Smooth muscle cell of bladder (primary cell): ENCODE data around the gene LCLAT1. TPM values are rescaled to one million over a fixed set of nuclear protein-coding genes. Genes with fewer than 3 reads are reported as not detected.

Experiments
- total RNA-seq: library from RNA; depleted of rRNA; stranded (reverse); fragments of >200 nt; gene quantifications from 2 replicates; pipeline ENCODE4 v1.2.3, GENCODE V29; 2014

LCLAT1 gene
- total RNA-seq, result 10.7 and 12.7 TPM in 2 replicates

DNA sequence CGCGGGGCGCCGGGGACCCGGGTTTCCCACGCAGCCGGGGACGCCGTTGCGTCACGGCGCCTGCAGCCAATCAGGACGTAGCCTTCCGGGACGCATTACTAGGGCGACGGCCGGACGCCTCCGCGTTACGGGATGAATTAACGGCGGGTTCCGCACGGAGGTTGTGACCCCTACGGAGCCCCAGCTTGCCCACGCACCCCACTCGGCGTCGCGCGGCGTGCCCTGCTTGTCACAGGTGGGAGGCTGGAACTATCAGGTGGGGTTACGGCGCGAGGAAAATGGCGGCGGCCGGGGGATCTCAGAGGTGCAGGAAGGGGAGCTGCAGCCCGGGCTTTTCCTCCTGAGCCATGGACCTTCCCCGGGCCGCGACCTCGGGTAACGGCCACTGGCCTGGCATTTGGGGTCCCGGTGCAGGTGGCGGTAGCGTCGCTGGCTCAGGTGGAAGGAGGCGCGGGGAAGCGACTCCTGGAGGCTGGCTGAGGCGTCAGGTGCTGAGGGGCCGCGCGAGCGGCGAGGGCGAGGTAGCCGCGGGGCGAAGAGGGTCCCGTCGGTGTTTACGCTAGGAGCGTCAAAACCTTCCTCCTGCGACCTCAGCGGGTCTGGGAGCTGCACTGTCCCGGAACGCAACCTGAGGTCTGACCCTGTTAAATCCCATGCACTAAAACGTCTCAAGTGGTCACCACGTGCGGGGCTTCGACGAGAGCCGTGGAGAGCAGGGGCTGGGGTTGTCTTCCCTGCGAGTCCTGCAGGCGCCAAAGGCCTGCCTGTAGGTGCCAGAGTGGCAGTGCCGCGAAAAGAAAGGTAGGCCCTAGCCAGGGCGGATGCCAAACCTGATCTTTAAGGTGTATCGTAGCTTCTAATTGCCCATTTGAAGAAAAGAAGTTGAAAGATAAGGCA is at the start of gene LCLAT1:
LCLAT1 (plus strand) TSS at position 98 of the 897 bp plus-strand sequence. CDS start 78,345 bp downstream, outside the sequence.

Other genes with a start within 250 kb of the LCLAT1 start
- 219 and 337 TPM in 2 replicates for gene LBH, start 215.7 kb upstream of the LCLAT1 start, total RNA-seq